ENCODE results near the gene NCDN.

- TF ChIP-seq, protein P1, sequence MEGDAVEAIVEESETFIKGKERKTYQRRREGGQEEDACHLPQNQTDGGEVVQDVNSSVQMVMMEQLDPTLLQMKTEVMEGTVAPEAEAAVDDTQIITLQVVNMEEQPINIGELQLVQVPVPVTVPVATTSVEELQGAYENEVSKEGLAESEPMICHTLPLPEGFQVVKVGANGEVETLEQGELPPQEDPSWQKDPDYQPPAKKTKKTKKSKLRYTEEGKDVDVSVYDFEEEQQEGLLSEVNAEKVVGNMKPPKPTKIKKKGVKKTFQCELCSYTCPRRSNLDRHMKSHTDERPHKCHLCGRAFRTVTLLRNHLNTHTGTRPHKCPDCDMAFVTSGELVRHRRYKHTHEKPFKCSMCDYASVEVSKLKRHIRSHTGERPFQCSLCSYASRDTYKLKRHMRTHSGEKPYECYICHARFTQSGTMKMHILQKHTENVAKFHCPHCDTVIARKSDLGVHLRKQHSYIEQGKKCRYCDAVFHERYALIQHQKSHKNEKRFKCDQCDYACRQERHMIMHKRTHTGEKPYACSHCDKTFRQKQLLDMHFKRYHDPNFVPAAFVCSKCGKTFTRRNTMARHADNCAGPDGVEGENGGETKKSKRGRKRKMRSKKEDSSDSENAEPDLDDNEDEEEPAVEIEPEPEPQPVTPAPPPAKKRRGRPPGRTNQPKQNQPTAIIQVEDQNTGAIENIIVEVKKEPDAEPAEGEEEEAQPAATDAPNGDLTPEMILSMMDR (conservative IDR thresholded peaks at IDR 0.05; ENCODE audit: low read length): no peak
- TF ChIP-seq EZH2phosphoT487 (IDR thresholded peaks at IDR 0.05; ENCODE audit: borderline replicate concordance, low read depth, low read length): no peak
Measured at GRCh38 chr1:35555212-35555584, 2.4 kb upstream of the NCDN start.

All from OCI-LY7 (cell line).